ENCODE data around the gene SCNM1.

GRCh38 chr1:151156515-151156819 is 9.5 kb upstream of the SCNM1 start, which contains the start of gene TNFAIP8L2:
- TF ChIP-seq, protein P1, sequence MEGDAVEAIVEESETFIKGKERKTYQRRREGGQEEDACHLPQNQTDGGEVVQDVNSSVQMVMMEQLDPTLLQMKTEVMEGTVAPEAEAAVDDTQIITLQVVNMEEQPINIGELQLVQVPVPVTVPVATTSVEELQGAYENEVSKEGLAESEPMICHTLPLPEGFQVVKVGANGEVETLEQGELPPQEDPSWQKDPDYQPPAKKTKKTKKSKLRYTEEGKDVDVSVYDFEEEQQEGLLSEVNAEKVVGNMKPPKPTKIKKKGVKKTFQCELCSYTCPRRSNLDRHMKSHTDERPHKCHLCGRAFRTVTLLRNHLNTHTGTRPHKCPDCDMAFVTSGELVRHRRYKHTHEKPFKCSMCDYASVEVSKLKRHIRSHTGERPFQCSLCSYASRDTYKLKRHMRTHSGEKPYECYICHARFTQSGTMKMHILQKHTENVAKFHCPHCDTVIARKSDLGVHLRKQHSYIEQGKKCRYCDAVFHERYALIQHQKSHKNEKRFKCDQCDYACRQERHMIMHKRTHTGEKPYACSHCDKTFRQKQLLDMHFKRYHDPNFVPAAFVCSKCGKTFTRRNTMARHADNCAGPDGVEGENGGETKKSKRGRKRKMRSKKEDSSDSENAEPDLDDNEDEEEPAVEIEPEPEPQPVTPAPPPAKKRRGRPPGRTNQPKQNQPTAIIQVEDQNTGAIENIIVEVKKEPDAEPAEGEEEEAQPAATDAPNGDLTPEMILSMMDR (IDR thresholded peaks at IDR 0.05): no peak
- TF ChIP-seq ZFX (IDR thresholded peaks at IDR 0.05; ENCODE audit: borderline replicate concordance): no peak

All from 22Rv1 (cell line).